NCI-H345 treated with DMSO at 0.1 percent for 48 hours (cell line): ENCODE measurements around the gene FILIP1.

Source experiments
- DNase-seq: peaks from one replicate; lab custom pipeline; 2025; ENCODE audit not compliant: unreplicated experiment; lab: John Stamatoyannopoulos, UW

FILIP1 gene

DNA sequence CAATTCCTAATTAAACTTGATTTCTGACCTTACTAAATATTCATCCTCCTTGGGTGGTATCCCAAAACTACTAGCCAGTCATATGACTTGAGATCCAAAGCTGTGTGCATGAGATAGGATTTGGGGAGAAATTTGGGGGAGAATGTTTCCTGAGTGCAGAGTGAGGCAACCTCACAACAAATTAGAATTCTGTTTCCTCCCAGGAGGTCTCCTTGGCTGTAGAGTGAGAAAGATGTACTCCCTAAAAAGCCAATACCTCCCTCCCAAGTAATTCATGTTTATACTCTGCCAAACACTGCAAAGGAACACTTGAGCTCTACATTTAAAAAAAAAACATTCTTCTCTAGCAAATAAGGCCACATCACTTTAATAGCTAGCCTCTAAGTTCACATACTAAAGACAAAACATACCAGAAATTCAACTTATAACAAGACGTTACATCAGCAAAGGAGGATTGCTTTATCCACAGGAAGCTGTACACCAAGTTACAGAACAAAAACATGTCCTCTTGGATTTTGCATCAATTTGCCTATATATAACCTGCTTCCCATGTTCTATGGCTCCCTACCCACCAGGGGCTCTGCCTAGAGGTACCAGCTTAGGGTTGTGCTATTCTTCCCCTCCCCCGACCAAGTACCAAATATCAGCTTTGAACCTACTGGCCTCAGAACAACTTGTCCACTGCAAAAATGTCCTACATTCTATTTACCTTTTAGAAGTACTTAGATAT lies 193.6 kb downstream of the FILIP1 start:
- DNase-seq, result no peak

DNA sequence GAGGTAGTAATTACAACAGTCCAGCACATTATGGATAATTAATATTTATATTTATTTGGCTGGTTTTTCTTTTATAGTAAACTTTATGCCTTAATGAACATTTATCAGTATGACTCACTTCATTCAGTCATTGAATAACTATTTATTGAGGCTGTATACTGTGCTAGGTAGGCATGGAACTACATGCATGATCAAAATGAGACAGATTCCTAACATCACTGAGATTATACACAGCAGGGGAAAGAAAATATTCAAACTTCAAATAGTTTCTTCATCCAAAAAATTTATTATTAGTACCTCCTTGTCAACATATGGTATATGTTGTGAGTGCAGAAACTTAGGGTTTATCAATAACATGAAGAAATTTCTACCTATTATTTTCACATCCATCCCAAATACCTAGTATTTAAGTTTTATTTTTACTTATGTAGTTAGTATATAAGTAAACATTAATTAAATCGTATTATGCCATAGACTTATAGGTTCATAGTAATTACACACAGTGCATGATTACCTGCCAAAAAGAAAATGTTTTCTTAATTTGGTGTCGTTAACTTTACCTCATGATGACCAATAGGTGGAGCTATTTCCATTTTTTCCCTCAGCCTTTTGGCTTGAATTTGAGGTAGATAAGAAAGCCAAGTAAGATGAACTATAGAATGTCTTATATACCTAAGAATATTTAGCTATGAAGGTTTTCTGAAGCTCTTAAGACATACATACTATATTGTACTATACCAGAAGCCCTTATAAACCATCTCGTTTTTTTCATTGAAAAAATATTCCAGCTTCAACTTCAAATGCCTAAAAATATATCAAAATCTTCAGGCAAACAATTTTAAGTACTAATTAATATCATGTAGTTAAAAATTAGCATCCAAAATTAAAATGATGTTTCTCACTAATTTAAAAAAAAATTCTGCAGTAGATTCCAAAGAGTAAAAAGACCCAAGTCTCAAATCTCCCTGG lies 196.5 kb downstream of the FILIP1 start:
- DNase-seq, result peak; percentile 37

DNA sequence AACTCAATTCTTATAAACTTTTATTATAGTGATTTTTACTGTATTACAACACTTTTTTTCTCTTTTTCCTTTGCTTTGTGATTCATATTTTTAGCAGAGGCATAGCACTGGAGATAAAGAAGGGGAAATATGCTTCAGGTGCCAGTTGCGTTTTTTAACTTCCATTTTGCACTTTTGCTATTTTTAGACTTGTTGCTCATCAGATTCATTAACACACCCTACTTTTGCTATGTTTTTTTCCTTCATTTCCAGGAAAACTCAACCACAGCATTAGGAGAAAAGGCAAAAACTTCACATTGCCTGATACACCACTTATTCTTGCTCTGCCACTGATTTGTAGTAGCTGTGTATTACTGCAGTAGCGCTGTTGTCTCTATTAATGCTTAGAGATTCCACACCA lies 201.0 kb downstream of the FILIP1 start:
- no peak for DNase-seq

DNA sequence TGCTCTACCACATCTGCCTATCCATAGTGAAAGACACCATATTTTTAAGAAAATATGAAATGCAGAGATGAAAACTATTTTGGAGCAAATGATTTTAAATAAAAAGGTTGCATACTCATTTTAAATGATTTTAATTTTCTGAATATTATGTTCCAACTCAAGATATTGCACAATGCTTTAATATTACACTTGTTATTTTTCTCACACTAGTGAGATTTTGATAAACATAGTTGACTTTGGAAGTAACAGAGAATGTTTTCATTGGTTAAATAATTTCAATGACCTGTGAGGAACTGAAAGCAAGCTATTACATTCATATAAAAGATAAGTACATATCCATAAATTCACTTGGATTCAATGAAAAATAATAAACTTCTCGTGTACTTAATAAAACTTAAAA lies 201.9 kb downstream of the FILIP1 start:
- DNase-seq, result no peak

DNA sequence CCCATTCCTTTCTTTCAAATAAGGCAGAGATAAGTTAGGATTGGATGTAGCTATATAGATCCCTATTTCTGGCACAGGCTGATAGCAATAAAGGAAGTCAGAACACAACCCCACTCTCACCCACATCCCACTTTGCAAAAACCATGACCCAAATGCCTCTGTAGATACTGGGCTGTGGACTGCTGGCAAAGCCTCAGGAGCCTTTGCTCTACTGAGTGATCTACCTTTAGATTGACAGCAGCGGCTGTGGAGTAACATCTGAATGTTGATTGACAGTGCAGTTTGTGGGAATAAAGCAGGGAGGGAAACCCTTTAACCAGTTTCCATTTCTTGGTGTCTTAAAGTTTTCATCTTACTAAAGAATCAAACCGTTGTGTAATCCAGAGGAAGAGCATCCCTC lies 202.3 kb downstream of the FILIP1 start:
- DNase-seq, result no peak

DNA sequence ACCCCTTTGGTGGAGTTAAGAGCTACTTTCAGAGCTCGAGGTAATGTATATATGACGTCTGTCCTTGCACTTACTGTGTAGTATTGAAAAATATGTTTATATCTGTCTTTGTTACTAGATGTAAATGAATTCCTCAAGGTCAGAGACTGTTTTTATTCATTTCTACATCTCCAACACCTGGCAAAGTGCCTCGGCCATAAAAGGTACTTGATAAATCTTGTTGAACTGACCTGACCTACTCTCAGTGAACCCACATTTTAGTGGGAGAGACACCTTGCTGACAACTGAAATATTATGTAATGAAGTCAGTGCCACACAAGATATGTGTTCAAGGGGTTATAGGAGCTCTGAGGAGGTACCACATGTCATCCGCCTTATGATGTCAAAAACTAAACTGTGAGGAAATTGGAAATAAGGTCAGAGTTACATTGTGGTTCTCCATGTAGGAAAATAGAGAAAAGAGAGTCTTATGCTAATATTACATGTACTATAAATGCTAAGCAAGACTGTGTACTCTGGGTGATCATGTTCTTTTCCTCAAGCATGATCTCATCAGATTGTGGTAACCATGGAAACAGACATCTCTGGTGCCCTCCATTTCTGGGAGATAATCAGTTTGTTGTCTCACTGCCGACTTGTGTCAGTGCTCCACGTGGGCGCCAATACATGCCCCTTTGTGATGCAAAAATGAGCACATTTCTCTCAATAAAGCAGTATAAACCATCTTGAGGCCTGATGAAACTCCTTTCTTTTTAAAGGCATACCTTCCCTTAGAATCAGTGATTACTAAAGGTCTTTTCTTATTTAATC lies 203.3 kb downstream of the FILIP1 start:
- DNase-seq, result no peak

DNA sequence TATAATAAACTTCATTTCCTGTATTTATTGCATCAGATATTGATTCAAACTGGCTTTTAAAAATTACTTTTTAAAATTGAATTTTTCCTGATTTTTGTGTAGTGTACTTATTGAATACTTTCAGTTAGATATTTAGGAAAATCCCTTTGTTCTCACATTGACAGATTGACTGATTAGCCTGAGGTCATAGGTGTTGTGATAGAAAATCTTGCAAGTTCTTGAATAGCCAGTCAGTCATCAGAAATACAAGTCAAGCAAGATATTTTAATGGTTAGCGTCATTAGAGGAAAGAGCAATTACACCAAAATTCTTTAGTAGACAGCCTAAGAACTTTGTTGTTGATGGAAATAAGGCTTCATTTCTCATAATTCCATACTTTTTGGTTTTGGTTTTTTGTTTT lies 205.6 kb downstream of the FILIP1 start:
- DNase-seq, result no peak

DNA sequence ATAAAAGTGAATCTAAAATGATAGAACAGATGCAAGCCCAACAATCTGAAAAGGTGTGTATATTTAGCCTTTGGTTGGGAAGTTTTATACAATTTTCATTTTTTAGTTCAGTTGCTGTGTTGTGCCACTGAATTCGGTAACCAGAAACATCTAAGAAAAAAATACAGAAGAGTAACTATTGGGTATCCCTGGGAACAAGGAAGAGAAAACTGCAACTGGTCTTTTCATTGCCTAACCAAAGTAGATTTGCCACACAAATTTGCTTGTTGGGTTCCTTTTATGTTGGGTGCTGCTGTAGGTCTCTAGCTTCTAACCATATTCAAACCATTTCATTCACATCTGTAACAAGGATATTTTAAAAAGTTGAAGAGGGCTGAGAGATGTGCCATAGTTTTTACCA lies 206.2 kb downstream of the FILIP1 start:
- no peak for DNase-seq

DNA sequence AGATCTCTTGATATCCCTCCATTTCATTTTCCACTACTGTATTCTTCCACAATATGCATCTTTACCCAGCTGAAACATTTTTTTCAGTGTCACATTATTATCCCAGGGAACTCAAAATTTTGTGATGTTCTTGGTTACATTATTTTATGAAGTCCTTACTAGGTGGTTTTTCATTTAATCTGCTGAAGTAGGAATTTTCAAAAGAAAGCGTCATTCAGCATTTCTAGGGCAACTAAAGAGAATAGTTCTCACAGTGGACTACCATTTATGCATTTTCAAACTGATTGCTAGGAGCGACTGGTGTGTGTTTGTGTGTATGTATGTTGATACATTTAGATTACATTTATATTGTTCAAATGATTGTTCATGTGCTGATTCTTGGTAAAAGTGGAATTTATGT lies 206.6 kb downstream of the FILIP1 start:
- no peak for DNase-seq

DNA sequence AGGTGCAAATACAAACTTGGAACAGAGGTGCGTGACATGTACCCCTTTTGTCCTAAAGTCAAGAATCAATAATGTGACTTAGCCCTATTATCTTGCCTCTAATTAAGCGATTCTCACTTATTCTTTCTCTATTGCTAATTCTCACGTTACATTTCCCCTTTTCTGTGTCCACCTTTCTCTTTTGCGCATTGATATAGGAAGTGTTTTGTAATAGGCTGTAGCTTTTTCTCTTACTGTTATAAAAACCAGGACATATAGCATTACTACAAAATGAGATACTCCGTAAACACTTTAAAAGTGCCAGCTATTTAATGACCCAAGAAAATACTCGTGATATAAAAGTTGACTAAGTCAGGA lies 208.3 kb downstream of the FILIP1 start:
- peak; percentile 17 for DNase-seq

DNA sequence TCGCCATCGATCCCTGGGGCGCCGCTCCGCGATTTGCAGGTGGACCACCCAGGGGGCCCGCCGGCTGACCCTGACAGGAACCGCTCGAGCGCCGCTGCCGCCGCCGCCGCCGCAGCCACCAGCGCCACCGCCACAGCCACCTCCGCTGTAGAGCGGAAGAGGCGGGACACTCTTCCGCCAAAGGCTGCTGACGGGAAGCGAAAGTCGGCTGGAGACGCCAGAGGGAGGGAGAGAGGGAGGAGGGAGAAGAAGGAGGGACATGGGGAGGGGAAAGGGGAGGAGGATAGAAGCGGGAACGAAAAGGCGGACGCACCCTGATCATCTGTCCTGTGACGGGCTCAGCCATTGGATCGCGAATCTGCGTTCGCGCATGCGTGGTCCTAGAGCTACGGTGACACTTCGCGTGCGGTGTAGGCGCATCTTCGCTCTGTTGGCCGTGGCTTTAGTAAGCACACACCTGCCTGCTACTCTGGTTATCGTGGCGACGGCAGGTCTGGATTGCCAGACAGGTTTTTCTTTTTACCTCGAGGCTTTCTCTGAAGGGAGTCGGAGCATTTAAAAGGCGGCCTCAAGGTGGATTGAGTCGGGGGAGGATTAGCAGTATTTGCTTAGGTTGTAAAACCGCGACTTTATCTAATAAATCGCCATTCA lies 208.8 kb downstream of the FILIP1 start, which contains the start of gene TMEM30A:
TSS of gene TMEM30A (minus strand) at position 161 of the 651 bp plus-strand sequence. CDS start at position 7, 154 bp downstream.
- peak; percentile 97 for DNase-seq

DNA sequence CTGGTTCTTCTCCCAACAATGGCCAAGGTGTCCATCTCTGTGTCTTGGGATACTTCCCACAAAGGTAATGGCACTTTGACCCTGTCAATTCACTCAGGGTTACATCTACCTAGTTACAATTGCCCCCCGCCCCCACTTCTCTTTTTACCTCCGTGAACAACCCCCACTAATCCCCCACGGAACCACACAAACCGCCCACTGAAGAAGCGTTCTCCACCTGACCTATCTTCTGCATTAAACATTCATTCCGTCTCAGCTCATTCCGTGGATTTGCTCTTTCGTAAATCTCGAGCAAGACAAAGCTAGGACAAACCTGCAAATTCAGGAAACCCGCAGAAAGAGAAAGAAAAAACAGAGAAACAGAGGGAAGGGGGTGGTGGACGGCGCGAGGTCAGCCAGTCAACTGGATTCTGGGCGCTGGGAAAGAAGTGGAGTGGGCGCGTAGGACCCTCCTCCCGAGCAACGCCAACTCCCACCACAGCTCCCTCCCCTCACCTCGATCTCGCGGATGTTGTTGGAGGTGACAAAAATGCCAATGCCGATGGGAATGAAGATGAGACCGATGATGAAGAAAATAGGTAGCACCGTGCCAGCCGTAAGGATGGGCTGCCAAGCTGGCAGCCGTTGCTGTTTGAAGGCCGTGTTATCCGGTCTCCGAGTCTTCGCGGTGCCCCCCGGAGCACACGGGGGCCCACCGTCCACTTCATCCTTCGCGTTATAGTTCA lies 209.5 kb downstream of the FILIP1 start:
- DNase-seq, result no peak

DNA sequence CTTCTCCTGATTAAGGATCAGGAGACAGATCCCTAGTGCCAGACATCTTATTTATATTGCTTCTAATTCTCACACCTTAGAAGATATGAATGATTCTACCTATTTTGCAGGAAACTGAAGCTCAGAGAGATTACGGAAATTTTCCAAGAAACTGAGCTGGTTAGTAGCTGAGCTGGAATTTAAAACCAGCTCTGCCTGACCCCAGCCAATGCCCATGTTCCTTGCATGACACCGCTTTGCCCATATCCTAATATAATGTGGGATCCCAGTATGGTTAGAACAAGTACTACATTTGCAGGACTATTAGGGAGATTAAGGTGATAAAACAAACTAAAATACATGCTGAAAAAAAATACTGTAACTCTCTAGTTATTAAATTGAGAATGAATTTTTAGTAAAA lies 210.9 kb downstream of the FILIP1 start:
- DNase-seq, result no peak

DNA sequence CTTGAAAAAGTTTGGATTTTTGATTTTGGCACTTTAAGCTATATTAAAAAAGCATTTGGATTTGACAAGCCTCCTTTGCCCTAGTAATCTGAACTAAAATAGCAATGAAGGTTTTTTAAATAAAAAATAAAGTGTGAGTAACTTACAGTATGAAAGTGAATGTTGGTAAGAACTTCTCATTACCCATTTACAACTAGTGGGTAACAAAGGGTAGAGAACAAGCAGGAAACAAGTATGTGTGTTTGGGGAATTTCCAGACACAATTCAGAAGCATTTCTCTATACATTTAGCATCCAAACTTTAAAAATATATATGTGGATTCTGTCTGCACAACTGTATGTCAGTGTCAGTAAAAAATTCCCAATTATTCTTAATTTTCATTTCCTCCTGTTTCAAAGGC lies 211.9 kb downstream of the FILIP1 start:
- DNase-seq, result no peak

DNA sequence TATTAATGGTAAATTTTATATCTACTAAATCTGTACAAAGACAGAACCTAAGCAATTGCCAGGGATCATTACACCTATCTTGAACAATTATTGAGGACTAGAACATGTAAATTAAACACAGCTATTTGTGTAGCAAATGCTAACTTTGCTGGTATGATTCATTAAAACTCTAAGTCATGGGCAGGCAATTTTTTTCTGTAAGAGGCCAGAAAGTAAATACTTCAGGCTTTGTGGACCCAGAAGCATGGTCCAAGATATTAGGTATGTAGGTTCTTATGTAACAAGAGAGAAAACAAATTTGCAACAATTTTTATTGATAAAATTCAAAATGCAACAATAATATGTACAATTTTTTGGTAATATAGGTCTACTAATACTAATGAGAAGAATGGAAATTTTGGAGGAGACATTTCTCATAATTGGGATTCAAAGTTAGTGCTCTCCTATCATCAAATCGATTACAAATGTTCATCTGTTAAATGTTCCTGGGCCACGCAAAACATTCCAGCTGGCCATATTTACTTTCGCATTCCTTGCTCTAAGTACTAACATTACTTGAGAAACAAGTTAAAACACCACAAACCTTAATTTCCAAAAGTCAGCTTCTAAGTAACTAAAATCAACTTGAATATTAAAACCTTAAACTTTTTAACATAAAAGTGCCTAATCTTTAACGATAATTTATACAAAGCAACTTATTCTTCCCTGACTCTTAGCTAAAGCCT lies 213.3 kb downstream of the FILIP1 start:
- no peak for DNase-seq

DNA sequence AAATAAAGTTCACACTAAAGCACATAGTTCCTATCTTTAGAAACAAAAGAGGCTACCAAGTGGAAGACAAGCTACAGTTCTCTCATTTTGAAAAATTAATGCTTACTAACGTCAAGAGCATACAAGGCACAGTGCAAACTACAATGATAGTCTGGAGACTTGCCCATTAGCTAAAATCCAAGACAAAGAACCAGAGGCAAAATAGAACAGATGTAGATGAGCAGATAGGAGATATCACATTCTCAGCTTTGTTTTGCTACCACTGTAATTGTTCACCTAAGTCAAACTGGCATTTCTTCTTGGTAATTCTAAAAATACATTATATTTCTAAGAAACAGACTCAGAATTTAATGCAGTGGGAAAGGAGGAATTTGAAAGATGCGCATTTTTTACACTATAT lies 214.2 kb downstream of the FILIP1 start:
- no peak for DNase-seq

DNA sequence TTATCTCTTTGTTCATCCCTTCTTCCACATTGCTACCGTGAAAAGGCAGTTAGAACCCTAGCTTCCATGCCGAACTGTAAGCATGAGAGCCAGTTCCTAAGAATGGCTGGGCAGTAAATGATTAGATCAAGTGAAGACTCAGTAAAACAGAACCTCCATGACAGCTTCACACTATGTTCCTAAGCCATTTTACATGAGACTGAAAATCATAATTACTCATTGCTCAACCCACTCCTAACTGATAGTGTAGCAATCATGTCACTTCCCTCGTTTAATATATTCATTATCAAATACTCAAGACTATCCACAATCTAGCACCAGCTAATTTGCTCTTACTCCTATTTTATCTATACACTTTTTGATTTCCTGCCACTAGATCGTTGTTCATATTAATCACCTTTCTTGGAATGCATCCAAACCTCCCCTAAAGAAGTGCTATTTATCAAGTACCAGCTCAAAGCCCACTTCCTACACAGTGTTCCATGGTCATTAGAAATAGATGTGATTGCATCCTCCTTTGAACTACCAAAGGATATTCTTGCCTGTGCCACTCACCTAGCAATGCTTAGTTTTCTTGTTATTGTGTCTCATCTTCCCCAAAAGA lies 215.0 kb downstream of the FILIP1 start:
- DNase-seq, result no peak

DNA sequence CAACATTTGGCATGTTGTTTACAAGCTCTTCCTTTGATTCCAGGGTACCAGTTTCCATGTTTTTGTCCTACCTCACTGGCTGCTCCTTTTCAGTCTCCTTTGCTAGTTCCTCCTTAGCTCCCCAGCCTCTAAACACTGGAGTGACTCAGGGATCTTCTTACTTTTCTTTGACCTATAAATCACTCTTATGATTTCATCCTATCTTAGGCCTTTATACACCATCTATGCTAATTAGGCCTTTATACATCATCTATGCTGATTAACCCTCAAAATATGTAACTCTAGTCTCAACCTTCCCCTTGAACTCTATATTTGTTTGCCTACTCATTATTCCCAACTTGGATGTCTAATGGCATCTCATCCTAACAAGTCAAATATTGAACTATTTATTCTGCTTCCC lies 218.5 kb downstream of the FILIP1 start:
- no peak for DNase-seq

DNA sequence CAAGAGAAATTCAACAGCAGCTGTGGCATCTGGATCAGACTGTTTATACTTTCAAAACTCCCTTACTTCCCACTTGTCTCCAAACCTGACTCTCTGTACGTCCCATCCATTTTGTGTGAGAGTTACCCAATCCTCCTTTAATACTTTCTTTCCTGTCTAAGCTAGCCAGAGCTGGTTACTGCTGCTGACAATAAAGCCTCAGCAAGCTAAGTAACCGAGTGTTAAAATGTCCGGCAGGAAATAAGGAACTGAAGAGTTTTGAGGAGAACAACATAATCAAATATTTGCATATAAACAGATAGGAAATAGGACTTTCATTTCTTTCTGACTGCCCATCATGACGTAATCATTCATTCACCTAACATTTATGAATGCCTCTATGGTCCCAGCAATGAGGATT lies 220.6 kb downstream of the FILIP1 start:
- no peak for DNase-seq
